Islet of Langerhans (tissue), 1 donor: ENCODE results near the gene PJA1.

Experiments used
- FAIRE-seq: peaks from one replicate; lab custom pipeline; 2011; peaks lifted over from hg19 to GRCh38; lab: Jason Lieb, UNC

The PJA1 gene

DNA sequence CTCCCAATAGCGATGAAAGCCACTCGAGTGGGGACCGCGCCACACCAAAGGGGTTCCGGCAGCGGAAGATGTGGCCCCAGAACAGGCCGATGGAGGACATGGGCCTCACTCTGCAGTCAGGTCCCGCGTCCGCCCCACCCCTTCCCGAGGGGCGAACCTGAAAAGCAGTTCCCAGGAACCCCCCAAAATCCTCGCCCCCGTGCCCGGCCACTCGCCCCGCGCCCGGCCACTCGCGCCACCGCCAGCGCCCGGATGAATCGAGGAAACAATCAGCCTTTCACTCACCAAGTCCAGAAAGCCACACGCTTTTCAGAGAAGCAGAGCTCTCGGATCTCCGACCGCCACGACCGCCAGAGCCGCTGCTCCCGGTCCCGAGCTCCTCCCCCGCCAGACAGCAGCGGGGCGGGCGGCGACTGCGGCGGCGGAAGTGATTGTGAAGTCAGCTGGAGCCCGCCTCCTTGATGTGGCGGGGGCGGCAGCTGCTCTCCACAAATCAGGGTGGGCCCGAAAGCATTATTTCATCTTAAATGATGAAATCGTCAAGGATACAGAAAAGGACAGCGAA lies at the start of gene PJA1:
PJA1 (minus strand) TSS at position 367 of the 565 bp plus-strand sequence. CDS start 2,380 bp downstream, outside the sequence.
- FAIRE-seq = no peak

- FAIRE-seq = no peak
These were observed 49.2 kb upstream of the PJA1 start for GRCh38 chrX:69214463-69214862.

GRCh38 chrX:69211701-69212100 lies 46.4 kb upstream of the PJA1 start:
- no peak for FAIRE-seq

DNA sequence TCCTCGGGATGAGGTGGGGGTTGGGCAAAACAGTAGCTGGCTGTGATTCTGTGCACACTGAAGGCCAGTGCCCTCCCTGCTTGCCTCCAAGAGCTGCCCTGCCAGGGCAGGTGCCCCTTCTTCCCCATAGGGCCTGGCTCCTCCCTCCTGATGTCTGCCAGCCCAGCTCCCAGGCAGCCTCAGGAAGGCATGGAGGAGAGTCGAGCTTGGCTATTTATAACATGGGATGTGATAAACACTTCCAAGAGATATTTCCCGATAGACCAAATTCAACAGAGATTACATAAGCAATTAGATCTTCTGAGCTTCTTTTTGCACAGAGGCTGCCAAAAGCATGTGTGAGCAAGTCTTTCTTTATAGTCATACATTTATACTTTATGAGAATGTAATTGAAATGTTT lies 45.3 kb upstream of the PJA1 start:
- FAIRE-seq = no peak

DNA sequence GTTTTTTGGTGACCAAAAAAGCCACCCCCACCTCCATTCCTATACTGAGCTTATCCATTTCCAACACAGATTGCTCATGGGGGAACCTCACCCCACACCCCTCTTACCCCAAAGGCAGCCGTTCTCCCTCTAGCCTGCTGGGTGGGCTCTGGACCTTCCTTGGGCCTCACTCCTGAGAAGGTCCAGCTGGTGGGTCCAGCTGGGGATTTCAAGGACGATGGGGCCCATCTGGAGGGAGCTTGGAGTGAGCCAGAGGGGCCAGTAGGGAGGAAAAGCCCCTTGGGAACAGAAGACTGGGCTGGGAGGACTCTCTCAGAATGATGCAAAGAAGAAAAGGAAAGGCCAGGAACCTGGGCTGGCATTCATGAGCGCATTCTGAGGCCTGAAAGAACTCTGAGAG lies 42.0 kb upstream of the PJA1 start:
- no peak for FAIRE-seq

DNA sequence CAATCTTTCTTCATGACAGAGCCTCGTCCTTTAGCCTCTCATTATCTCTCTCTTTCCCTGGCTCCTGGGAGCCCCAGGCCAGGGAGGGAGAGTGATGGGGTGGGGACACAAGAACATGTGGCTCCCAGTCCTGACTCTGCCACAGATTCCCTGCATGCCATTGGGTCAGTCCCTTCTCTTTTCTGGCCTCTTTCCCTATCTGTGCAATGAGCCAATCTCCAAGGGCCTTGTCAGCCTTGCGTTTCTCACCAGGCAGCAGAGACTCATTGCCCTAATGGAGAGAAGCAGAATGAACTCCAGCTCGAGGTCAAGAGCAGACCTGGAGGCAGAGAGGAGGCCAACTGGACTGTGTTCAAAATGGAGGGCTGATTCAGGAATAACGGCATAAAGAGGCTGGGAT lies 38.4 kb upstream of the PJA1 start:
- FAIRE-seq = no peak

GRCh38 chrX:69197690-69198089 lies 32.4 kb upstream of the PJA1 start:
- no peak for FAIRE-seq

- no peak for FAIRE-seq
These were observed 31.4 kb upstream of the PJA1 start for GRCh38 chrX:69196666-69197065.

GRCh38 chrX:69195810-69196209 lies 30.6 kb upstream of the PJA1 start:
- no peak for FAIRE-seq

DNA sequence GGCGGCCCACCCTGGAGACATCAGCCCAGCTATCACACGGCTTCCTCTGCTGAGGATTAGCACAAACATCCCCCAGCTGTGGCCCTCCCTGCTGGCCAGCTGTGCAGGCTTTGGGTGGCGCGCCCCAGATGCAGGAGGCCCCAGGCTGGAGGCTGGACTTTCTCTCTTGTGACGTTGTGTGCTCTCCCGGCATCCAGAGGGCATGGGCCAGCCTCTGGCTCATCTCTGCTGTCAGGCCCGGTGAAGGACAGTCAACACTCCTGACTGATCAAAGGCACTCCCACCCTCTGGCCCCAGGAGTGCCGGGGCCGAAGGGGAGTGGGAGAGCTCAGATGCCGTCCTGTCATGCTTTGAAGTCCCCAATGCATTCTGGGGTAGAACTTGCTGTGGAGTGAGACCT lies 29.9 kb upstream of the PJA1 start:
- FAIRE-seq = no peak

DNA sequence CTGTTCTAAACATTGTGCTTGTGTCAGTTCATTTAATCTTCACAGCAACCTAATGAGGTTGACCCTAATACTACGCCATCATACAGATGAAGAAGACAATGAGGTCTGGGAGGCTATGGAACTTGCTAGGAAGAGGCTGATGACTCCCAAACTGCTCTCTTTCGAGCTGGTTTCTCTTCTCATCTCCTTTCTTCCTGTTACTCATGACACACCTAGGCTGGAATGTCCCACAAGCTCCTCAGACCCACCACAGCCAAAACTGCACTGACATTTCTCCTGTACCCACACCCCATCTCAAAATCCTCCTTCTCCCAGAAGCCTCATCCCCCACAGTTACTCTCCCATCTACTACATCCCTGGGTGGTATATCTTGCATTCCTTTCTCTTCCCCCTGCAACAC lies 27.4 kb upstream of the PJA1 start:
- no peak for FAIRE-seq

- no peak for FAIRE-seq
These were observed 24.5 kb upstream of the PJA1 start for GRCh38 chrX:69189576-69190371.

DNA sequence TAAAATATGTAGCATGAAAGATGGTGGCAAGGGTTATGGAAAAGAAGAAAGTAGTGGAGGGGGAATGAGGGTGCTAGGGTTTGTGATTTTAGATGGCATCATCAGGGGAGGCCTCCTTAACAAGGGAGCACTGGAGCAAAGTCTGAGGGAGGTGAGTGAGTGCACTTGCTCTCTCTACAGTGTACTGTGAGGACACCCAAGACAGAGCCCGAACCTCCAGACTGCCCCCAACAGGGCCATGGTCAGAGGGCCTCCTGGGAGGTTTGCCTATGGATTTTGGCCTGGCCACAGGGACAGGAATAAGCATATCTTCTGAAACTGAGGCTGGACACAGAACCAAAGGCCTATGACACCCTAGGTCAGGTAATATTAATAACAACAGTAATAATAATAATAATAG lies 21.4 kb upstream of the PJA1 start:
- FAIRE-seq = no peak

GRCh38 chrX:69185886-69186285 lies 20.6 kb upstream of the PJA1 start:
- FAIRE-seq = no peak

DNA sequence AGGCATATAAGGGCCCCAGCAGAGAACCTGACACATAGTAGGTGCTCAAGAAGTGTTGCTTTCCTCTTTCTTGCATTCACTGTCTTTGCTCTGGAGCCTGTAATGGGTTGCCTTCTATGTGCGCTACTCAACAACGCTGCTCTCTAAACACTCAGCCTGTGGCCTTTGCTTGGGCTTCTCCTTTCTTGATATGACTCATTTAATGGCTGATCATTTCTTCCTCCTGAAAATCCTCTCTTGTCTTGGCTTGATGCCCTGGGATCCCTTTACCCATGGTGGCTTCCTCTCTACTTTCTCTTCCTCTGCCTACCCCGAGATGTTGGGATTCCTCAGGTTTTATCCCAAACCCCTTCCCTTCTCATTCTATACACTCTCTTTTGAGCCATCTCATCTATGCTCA lies 19.9 kb upstream of the PJA1 start:
- no peak for FAIRE-seq

GRCh38 chrX:69182818-69183380 lies 17.6 kb upstream of the PJA1 start:
- FAIRE-seq = no peak

GRCh38 chrX:69179380-69179911 lies 14.2 kb upstream of the PJA1 start:
- peak; percentile 72 for FAIRE-seq

GRCh38 chrX:69178592-69178991 lies 13.3 kb upstream of the PJA1 start:
- FAIRE-seq = no peak

GRCh38 chrX:69177511-69178162 lies 12.4 kb upstream of the PJA1 start:
- no peak for FAIRE-seq

- FAIRE-seq = no peak
These were observed 10.8 kb upstream of the PJA1 start for GRCh38 chrX:69176053-69176452.

GRCh38 chrX:69173906-69174305 lies 8.7 kb upstream of the PJA1 start:
- FAIRE-seq = no peak

- FAIRE-seq = no peak
These were observed 7.7 kb upstream of the PJA1 start for GRCh38 chrX:69172937-69173336.

DNA sequence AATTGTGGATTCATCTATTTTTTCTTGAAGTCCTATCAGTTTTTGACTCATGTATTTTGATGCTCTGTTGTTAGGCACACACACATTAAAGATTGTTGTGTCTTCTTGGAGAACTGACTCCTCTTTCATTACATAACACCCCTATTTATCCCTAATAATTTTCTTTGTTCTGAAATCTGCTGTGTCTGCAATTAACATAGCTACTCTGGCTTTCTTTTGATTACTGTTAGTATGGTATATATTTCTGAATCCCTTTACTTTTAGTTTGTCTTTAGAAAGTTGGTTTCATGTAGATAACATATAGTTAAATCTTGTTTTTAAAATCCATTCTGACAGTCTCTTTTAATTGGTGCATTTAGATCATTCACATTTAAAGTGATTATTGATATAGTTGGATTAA lies 5.1 kb upstream of the PJA1 start:
- peak; percentile 61 for FAIRE-seq
